H9 (cell line): ENCODE results near the gene PIMREG. TPM values are rescaled to one million over a fixed set of nuclear protein-coding genes. Genes with fewer than 3 reads are reported as not detected.
A peak's percentile ranks its signal among the peaks of the same experiment; 100 is the strongest.

Experiments
- DNase-seq: peaks from one replicate; pipeline ENCODE4 v3.0.0-alpha.2; 2017
- H2AFZ ChIP-seq: one replicate; pipeline ENCODE4 v1.6.1; 2013; ENCODE audit warnings: mild to moderate bottlenecking, low read length, control low read depth, moderate library complexity
- H2AK5ac ChIP-seq: 2 replicates; pipeline ENCODE4 v1.6.1; 2013; ENCODE audit warnings: low read length, control low read depth, mixed read lengths; ENCODE audit not compliant: insufficient read length
- H2BK120ac ChIP-seq: one replicate; pipeline ENCODE4 v1.6.1; 2013; ENCODE audit warnings: low read depth, mild to moderate bottlenecking, low read length, control low read depth, inconsistent platforms; ENCODE audit not compliant: poor library complexity, severe bottlenecking
- H2BK12ac ChIP-seq: 2 replicates; pipeline ENCODE4 v1.6.1; 2013; ENCODE audit warnings: low read length, control low read depth, mixed read lengths, low read depth; ENCODE audit not compliant: insufficient read length
- H2BK15ac ChIP-seq: 2 replicates; pipeline ENCODE4 v1.6.1; 2013; ENCODE audit warnings: low read depth, low read length, control low read depth
- H2BK20ac ChIP-seq: one replicate; pipeline ENCODE4 v1.6.1; 2013; ENCODE audit warnings: low read depth, mild to moderate bottlenecking, low read length, control low read depth, inconsistent platforms; ENCODE audit not compliant: poor library complexity, severe bottlenecking
- H2BK5ac ChIP-seq: 2 replicates; pipeline ENCODE4 v1.6.1; 2013; ENCODE audit warnings: low read length, control low read depth, mixed read lengths; ENCODE audit not compliant: insufficient read length
- H3K14ac ChIP-seq: 2 replicates; pipeline ENCODE4 v1.6.1; 2013; ENCODE audit warnings: low read length, control low read depth; ENCODE audit not compliant: insufficient read depth
- H3K18ac ChIP-seq: 2 replicates; pipeline ENCODE4 v1.6.1; 2013; ENCODE audit warnings: low read depth, mild to moderate bottlenecking, mixed read lengths, low read length, control low read depth; ENCODE audit not compliant: insufficient read length
- H3K23ac ChIP-seq: 2 replicates; pipeline ENCODE4 v1.6.1; 2013; ENCODE audit warnings: low read length, control low read depth, mixed read lengths, low read depth; ENCODE audit not compliant: insufficient read length
- H3K23me2 ChIP-seq: 2 replicates; pipeline ENCODE4 v1.6.1; 2013; ENCODE audit warnings: low read depth, mild to moderate bottlenecking, mixed read lengths, low read length, control low read depth; ENCODE audit not compliant: insufficient read length, poor library complexity, severe bottlenecking
- H3K27ac ChIP-seq: 2 replicates; pipeline ENCODE4 v1.5.1; 2013; ENCODE audit warnings: low read length, control low read depth, mixed read lengths, low read depth; ENCODE audit not compliant: insufficient read length
- H3K27me3 ChIP-seq: 2 replicates; pipeline ENCODE4 v1.6.1; 2013; ENCODE audit warnings: low read length, control low read depth, inconsistent platforms; ENCODE audit not compliant: insufficient read depth
- H3K4ac ChIP-seq: 2 replicates; pipeline ENCODE4 v1.6.1; 2013; ENCODE audit warnings: low read depth, mild to moderate bottlenecking, control low read depth, inconsistent platforms, low read length, moderate library complexity
- H3K4me1 ChIP-seq: 2 replicates; pipeline ENCODE4 v1.6.1; 2013; ENCODE audit warnings: low read length, control low read depth, inconsistent platforms; ENCODE audit not compliant: insufficient read depth
- H3K4me2 ChIP-seq: 2 replicates; pipeline ENCODE4 v1.6.1; 2013; ENCODE audit warnings: low read length, control low read depth, mixed read lengths; ENCODE audit not compliant: insufficient read length, insufficient read depth
- H3K56ac ChIP-seq: 2 replicates; pipeline ENCODE4 v1.6.1; 2013; ENCODE audit warnings: low read depth, mild to moderate bottlenecking, mixed read lengths, low read length, control low read depth; ENCODE audit not compliant: insufficient read length
- H3K79me1 ChIP-seq: 2 replicates; pipeline ENCODE4 v1.6.1; 2013; ENCODE audit warnings: low read depth, mild to moderate bottlenecking, moderate library complexity, low read length, control low read depth, inconsistent platforms; ENCODE audit not compliant: insufficient read depth, poor library complexity, severe bottlenecking
- H3K79me2 ChIP-seq: 2 replicates; pipeline ENCODE4 v1.6.1; 2013; ENCODE audit warnings: low read length, control low read depth, inconsistent platforms; ENCODE audit not compliant: insufficient read depth
- H3K9ac ChIP-seq: 2 replicates; pipeline ENCODE4 v1.6.1; 2013; ENCODE audit warnings: low read length, control low read depth, mixed read lengths; ENCODE audit not compliant: insufficient read length; ENCODE audit errors: extremely low read depth
- H3K9me3 ChIP-seq: one replicate; pipeline ENCODE4 v1.6.1; 2013; ENCODE audit warnings: low read depth, low read length, inconsistent platforms; ENCODE audit not compliant: control insufficient read depth
- H3T11ph ChIP-seq: one replicate; pipeline ENCODE4 v1.6.1; 2013; ENCODE audit warnings: mild to moderate bottlenecking, low read length, control low read depth, inconsistent platforms
- H4K20me1 ChIP-seq: one replicate; pipeline ENCODE4 v1.6.1; 2013; ENCODE audit not compliant: control insufficient read depth, insufficient read length, insufficient read depth
- H4K5ac ChIP-seq: 2 replicates; pipeline ENCODE4 v1.6.1; 2013; ENCODE audit warnings: low read depth, mild to moderate bottlenecking, mixed read lengths, low read length, control low read depth; ENCODE audit not compliant: insufficient read length
- H4K8ac ChIP-seq: replicated peaks from 2 replicates; pipeline ENCODE4 v1.6.1; 2013; ENCODE audit warnings: low read length, control low read depth, mixed read lengths, low read depth; ENCODE audit not compliant: insufficient read length
- H4K91ac ChIP-seq: 2 replicates; pipeline ENCODE4 v1.6.1; 2013; ENCODE audit warnings: low read depth, mild to moderate bottlenecking, moderate library complexity, mixed read lengths, low read length, control low read depth; ENCODE audit not compliant: insufficient read length
- H3K27ac Mint-ChIP-seq, 3 experiments: 2 replicates in 2 of 3; 3 replicates in 1 of 3; pipeline ENCODE4 v1.8.0; 2020 to 2021; ENCODE audit warnings: mixed read lengths in 3 of 3, mild to moderate bottlenecking in 1 of 3, moderate library complexity in 1 of 3
- H3K27me3 Mint-ChIP-seq: 2 replicates; pipeline ENCODE4 v1.8.0; 2021; ENCODE audit warnings: low read depth, mild to moderate bottlenecking, moderate library complexity, mixed read lengths
- H3K36me3 Mint-ChIP-seq, 3 experiments: 2 replicates in 2 of 3; 3 replicates in 1 of 3; pipeline ENCODE4 v1.8.0; 2020 to 2021; ENCODE audit warnings: low read depth in 3 of 3, mixed read lengths in 3 of 3; ENCODE audit not compliant: insufficient read depth in 1 of 3
- H3K4me1 Mint-ChIP-seq, 2 experiments: 2 replicates each; pipeline ENCODE4 v1.8.0; 2020; ENCODE audit warnings: mixed read lengths in 2 of 2
- H3K4me3 Mint-ChIP-seq, 2 experiments: 2 replicates in 1 of 2; 3 replicates in 1 of 2; pipeline ENCODE4 v1.8.0; 2020 to 2021; ENCODE audit warnings: mild to moderate bottlenecking in 2 of 2, mixed read lengths in 2 of 2, moderate library complexity in 1 of 2
- H3K9me3 Mint-ChIP-seq, 2 experiments: 2 replicates in 1 of 2; 3 replicates in 1 of 2; pipeline ENCODE4 v1.8.0; 2020; ENCODE audit warnings: mild to moderate bottlenecking in 2 of 2, mixed read lengths in 2 of 2, moderate library complexity in 1 of 2
- CTCF ChIP-seq: fragments of 200-600 bp; sonication (generic); conservative IDR thresholded peaks from 3 replicates; pipeline ENCODE4 v1.8.0; 2021; ENCODE audit warnings: antibody characterized with exemption, mild to moderate bottlenecking
- WGBS: extraction: QIAGEN DNeasy Blood & Tissue Kit; methylation state at CpG from one replicate; pipeline ENCODE4 v1.1.7; 2013; ENCODE audit warnings: missing lambda C conversion rate, low lambda C conversion rate, mixed read lengths; ENCODE audit not compliant: insufficient read length; ENCODE audit errors: extremely low coverage; 5-methylcytosine and 5-hydroxymethylcytosine counted together
- total RNA-seq: library from RNA; stranded (reverse); gene quantifications from 2 replicates; pipeline ENCODE4 v1.2.1, GENCODE V29; 2021

Gene PIMREG
- total RNA-seq, 1 experiment from 2014 or later: 91.6 TPM

- H4K5ac ChIP-seq: no peak overlapping the region
- no peak overlapping the region for H3T11ph ChIP-seq
- no peaks in the 10 kb centered on the region for H3K27me3 ChIP-seq
- WGBS: no CpG with 5 or more reads among the region's 6 CpGs
- no peaks in the 10 kb centered on the region for H3K27me3 Mint-ChIP-seq
- H3K4me1 ChIP-seq: peaks cover 13% of the 10 kb centered on the region; the same call in 1 of the 2 replicates
- TF ChIP-seq CTCF: no peak
- no peak overlapping the region for H2BK5ac ChIP-seq
- no peak overlapping the region for H2BK120ac ChIP-seq
- H3K4me2 ChIP-seq: no peak overlapping the region
- H2BK12ac ChIP-seq: no peak overlapping the region
- peak overlapping the region in 1 of 3 experiments; percentile 44; a peak in 1 of 7 replicates for H3K27ac Mint-ChIP-seq
- H2AK5ac ChIP-seq: no peak overlapping the region
- no peak overlapping the region for H4K8ac ChIP-seq
- H3K14ac ChIP-seq: no peak overlapping the region
- H3K23me2 ChIP-seq: peaks cover 10% of the 10 kb centered on the region
- H2BK15ac ChIP-seq: no peak overlapping the region
- H3K9ac ChIP-seq: no peak overlapping the region
- no peak overlapping the region for H3K56ac ChIP-seq
- no peak overlapping the region for H3K23ac ChIP-seq
- no peak overlapping the region; a peak in 1 of 5 replicates for H3K4me3 Mint-ChIP-seq
- H3K79me1 ChIP-seq: peaks cover 16% of the 10 kb centered on the region
- H3K27ac ChIP-seq: no peak overlapping the region
- no peak overlapping the region for H2BK20ac ChIP-seq
- no peaks in the 10 kb centered on the region; a peak in 1 of 5 replicates for H3K9me3 Mint-ChIP-seq
- H3K4me1 Mint-ChIP-seq: peaks cover 61 to 70% of the 10 kb centered on the region in 2 experiments
- H3K4ac ChIP-seq: no peak overlapping the region
- DNase-seq: no peak
- no peak overlapping the region for H4K91ac ChIP-seq
- H2AFZ ChIP-seq: no peak overlapping the region
- no peaks in the 10 kb centered on the region for H4K20me1 ChIP-seq
- H3K9me3 ChIP-seq: no peaks in the 10 kb centered on the region
- H3K36me3 Mint-ChIP-seq: peaks cover 30 to 62% (median 52%) of the 10 kb centered on the region in 3 experiments
- H3K18ac ChIP-seq: no peak overlapping the region
- H3K79me2 ChIP-seq: no peaks in the 10 kb centered on the region; the same call in 1 of the 2 replicates
These were observed 4.2 kb downstream of the PIMREG start for GRCh38 chr17:6448473-6448872.
